ACC112 (cell line): Measurements from ENCODE around the gene JARID2.

Experiments
- H2AFZ ChIP-seq: fragments of 200-600 bp; sonication (generic); one replicate; pipeline ENCODE4 v1.6.0; 2017; ENCODE audit warnings: antibody characterized with exemption, low read length; ENCODE audit not compliant: unreplicated experiment
- H3K27ac ChIP-seq: fragments of 200-600 bp; sonication (generic); 2 replicates; pipeline ENCODE4 v1.5.1; 2014; ENCODE audit warnings: low read depth, mild to moderate bottlenecking, antibody characterized with exemption, low read length, moderate library complexity
- H3K27me3 ChIP-seq: fragments of 200-600 bp; sonication (generic); 2 replicates; pipeline ENCODE4 v1.6.1; 2014; ENCODE audit warnings: mild to moderate bottlenecking, antibody characterized with exemption, low read length, moderate library complexity, mixed read lengths; ENCODE audit not compliant: insufficient read depth
- H3K36me3 ChIP-seq: fragments of 200-600 bp; sonication (generic); 2 replicates; pipeline ENCODE4 v1.6.1; 2016; ENCODE audit warnings: mild to moderate bottlenecking, antibody characterized with exemption, low read length, moderate library complexity, mixed read lengths; ENCODE audit not compliant: insufficient read depth
- H3K4me1 ChIP-seq: fragments of 200-600 bp; sonication (generic); one replicate; pipeline ENCODE4 v1.6.1; 2016; ENCODE audit warnings: low read length, mixed read lengths; ENCODE audit not compliant: insufficient read depth, unreplicated experiment, control insufficient read depth
- H3K4me3 ChIP-seq: fragments of 200-600 bp; sonication (generic); 2 replicates; pipeline ENCODE4 v1.5.1; 2014; ENCODE audit warnings: mild to moderate bottlenecking, low read depth, low read length
- H3K79me2 ChIP-seq: fragments of 200-600 bp; sonication (generic); one replicate; pipeline ENCODE4 v1.6.0; 2016; ENCODE audit warnings: low read length; ENCODE audit not compliant: control insufficient read depth, unreplicated experiment, insufficient read depth

Gene JARID2

GRCh38 chr6:15401769-15402250, 155.9 kb downstream of the JARID2 start:
- no peak overlapping the region for H3K27ac ChIP-seq
- no peaks in the 10 kb centered on the region for H3K36me3 ChIP-seq
- H3K4me3 ChIP-seq, result no peak overlapping the region
- peaks cover 13% of the 10 kb centered on the region for H3K4me1 ChIP-seq
- H3K27me3 ChIP-seq, result no peaks in the 10 kb centered on the region
- peaks cover 58% of the 10 kb centered on the region for H3K79me2 ChIP-seq
- H2AFZ ChIP-seq, result no peak overlapping the region

- Histone ChIP-seq H3K27me3 (no peaks in the 10 kb centered on the region), H3K4me1 (peaks cover 13% of the 10 kb centered on the region), H3K4me3 (no peak overlapping the region), H2AFZ (no peak overlapping the region), H3K27ac (no peak overlapping the region), H3K36me3 (no peaks in the 10 kb centered on the region), H3K79me2 (peaks cover 61% of the 10 kb centered on the region)
These were observed 156.7 kb downstream of the JARID2 start for GRCh38 chr6:15402406-15403045.

GRCh38 chr6:15403094-15403755, 157.4 kb downstream of the JARID2 start:
- peaks cover 13% of the 10 kb centered on the region for H3K4me1 ChIP-seq
- no peak overlapping the region for H3K27ac ChIP-seq
- H2AFZ ChIP-seq, result no peak overlapping the region
- peaks cover 61% of the 10 kb centered on the region for H3K79me2 ChIP-seq
- no peak overlapping the region for H3K4me3 ChIP-seq
- no peaks in the 10 kb centered on the region for H3K27me3 ChIP-seq
- H3K36me3 ChIP-seq, result no peaks in the 10 kb centered on the region

- Histone ChIP-seq H3K27ac (no peak overlapping the region), H3K4me1 (peaks cover 11% of the 10 kb centered on the region), H3K27me3 (no peaks in the 10 kb centered on the region), H2AFZ (no peak overlapping the region), H3K4me3 (no peak overlapping the region), H3K79me2 (peaks cover 53% of the 10 kb centered on the region), H3K36me3 (no peaks in the 10 kb centered on the region)
These were observed 158.8 kb downstream of the JARID2 start for GRCh38 chr6:15404685-15404980.

- H3K27ac ChIP-seq, result no peak overlapping the region
- peaks cover 6% of the 10 kb centered on the region for H3K4me1 ChIP-seq
- H2AFZ ChIP-seq, result no peak overlapping the region
- H3K79me2 ChIP-seq, result peaks cover 48% of the 10 kb centered on the region
- H3K27me3 ChIP-seq, result no peaks in the 10 kb centered on the region
- H3K36me3 ChIP-seq, result no peaks in the 10 kb centered on the region
- H3K4me3 ChIP-seq, result no peak overlapping the region
These were observed 159.5 kb downstream of the JARID2 start for GRCh38 chr6:15405129-15406068.

- Histone ChIP-seq H3K27ac (no peak overlapping the region), H3K36me3 (no peaks in the 10 kb centered on the region), H3K79me2 (peaks cover 39% of the 10 kb centered on the region), H3K4me3 (no peak overlapping the region), H3K4me1 (no peaks in the 10 kb centered on the region), H3K27me3 (no peaks in the 10 kb centered on the region), H2AFZ (no peak overlapping the region)
These were observed 160.6 kb downstream of the JARID2 start for GRCh38 chr6:15406452-15406851.

GRCh38 chr6:15408008-15408407, 162.1 kb downstream of the JARID2 start:
- Histone ChIP-seq H3K79me2 (peaks cover 26% of the 10 kb centered on the region), H3K27ac (no peak overlapping the region), H2AFZ (no peak overlapping the region), H3K27me3 (no peaks in the 10 kb centered on the region), H3K36me3 (no peaks in the 10 kb centered on the region), H3K4me1 (no peaks in the 10 kb centered on the region), H3K4me3 (no peak overlapping the region)

GRCh38 chr6:15408758-15409157, 162.9 kb downstream of the JARID2 start:
- no peak overlapping the region for H2AFZ ChIP-seq
- no peaks in the 10 kb centered on the region for H3K36me3 ChIP-seq
- peaks cover 21% of the 10 kb centered on the region for H3K79me2 ChIP-seq
- H3K27me3 ChIP-seq, result no peaks in the 10 kb centered on the region
- no peak overlapping the region for H3K4me3 ChIP-seq
- H3K27ac ChIP-seq, result no peak overlapping the region
- H3K4me1 ChIP-seq, result no peaks in the 10 kb centered on the region

- no peaks in the 10 kb centered on the region for H3K27me3 ChIP-seq
- no peak overlapping the region for H2AFZ ChIP-seq
- no peak overlapping the region for H3K4me3 ChIP-seq
- no peaks in the 10 kb centered on the region for H3K4me1 ChIP-seq
- H3K36me3 ChIP-seq, result no peaks in the 10 kb centered on the region
- peaks cover 17% of the 10 kb centered on the region for H3K79me2 ChIP-seq
- no peak overlapping the region for H3K27ac ChIP-seq
These were observed 163.6 kb downstream of the JARID2 start for GRCh38 chr6:15409301-15410125.

- Histone ChIP-seq H3K4me1 (no peaks in the 10 kb centered on the region), H3K36me3 (no peaks in the 10 kb centered on the region), H3K4me3 (no peak overlapping the region), H3K79me2 (peaks cover 14% of the 10 kb centered on the region), H3K27ac (no peak overlapping the region), H3K27me3 (no peaks in the 10 kb centered on the region), H2AFZ (no peak overlapping the region)
These were observed 164.2 kb downstream of the JARID2 start for GRCh38 chr6:15410126-15410391.
